T-helper 1 cell (primary cell): ENCODE measurements around the gene MAFG.
A peak's percentile ranks its signal among the peaks of the same experiment; 100 is the strongest.

ENCODE experiments used
- DNase-seq, 5 donors: peaks; one replicate each; pipeline ENCODE4 v3.0.0-alpha.2; 2012 to 2020

MAFG gene

GRCh38 chr17:81907219-81908145 is 20.1 kb downstream of the MAFG start:
- DNase-seq: peak in 1 of 5 donors; percentile 9

GRCh38 chr17:81906476-81907218 is 20.9 kb downstream of the MAFG start:
- DNase-seq: peak in 1 of 5 donors; percentile 9

GRCh38 chr17:81905993-81906392 is 21.5 kb downstream of the MAFG start:
- no peak for DNase-seq

- DNase-seq: no peak
Measured at GRCh38 chr17:81905424-81905875, 22.1 kb downstream of the MAFG start.

GRCh38 chr17:81904600-81905423 is 22.7 kb downstream of the MAFG start:
- DNase-seq: peak in 1 of 5 donors; percentile 11

- no peak for DNase-seq
Measured at GRCh38 chr17:81903896-81904599, 23.5 kb downstream of the MAFG start.

GRCh38 chr17:81903415-81903831 is 24.1 kb downstream of the MAFG start:
- DNase-seq: peak in 1 of 5 donors; percentile 11

- DNase-seq: no peak
Measured at GRCh38 chr17:81902653-81903414, 24.7 kb downstream of the MAFG start.

- peak in 1 of 5 donors; percentile 17 for DNase-seq
Measured at GRCh38 chr17:81902023-81902652, 25.4 kb downstream of the MAFG start, which contains the start of gene NPB. NPB (plus strand) TSS chr17:81902238; CDS start chr17:81902278, 40 bp downstream.

- DNase-seq: peak in 1 of 5 donors; percentile 9
Measured at GRCh38 chr17:81901167-81902022, 26.1 kb downstream of the MAFG start.

- no peak for DNase-seq
Measured at GRCh38 chr17:81900181-81900820, 27.2 kb downstream of the MAFG start.

GRCh38 chr17:81899514-81900166 is 27.9 kb downstream of the MAFG start:
- DNase-seq: no peak

- no peak for DNase-seq
Measured at GRCh38 chr17:81898885-81899284, 28.6 kb downstream of the MAFG start.

- no peak for DNase-seq
Measured at GRCh38 chr17:81898029-81898866, 29.3 kb downstream of the MAFG start.

- no peak for DNase-seq
Measured at GRCh38 chr17:81895400-81895799, 32.1 kb downstream of the MAFG start.

GRCh38 chr17:81891303-81891552 is 36.3 kb downstream of the MAFG start:
- DNase-seq: peak in 1 of 5 donors; percentile 8

GRCh38 chr17:81890447-81891302 is 36.9 kb downstream of the MAFG start:
- DNase-seq: peak in 2 of 5 donors; percentile 15 to 31
